SK-N-SH treated with all-trans-retinoic acid at 6 μM for 48 hours (cell line): ENCODE measurements around the gene TBCE.

ENCODE experiments used
- ARNTL ChIP-seq: fragments of 450-650 bp; formaldehyde crosslinking; IDR thresholded peaks from 2 replicates; pipeline ENCODE4 v1.5.0; 2020; ENCODE audit warnings: low read depth, mild to moderate bottlenecking, moderate library complexity, borderline replicate concordance
- CSDC2 ChIP-seq: fragments of 250-450 bp; sonication (Bioruptor Pico); IDR thresholded peaks from 2 replicates; pipeline ENCODE4 v1.5.0; 2020; ENCODE audit warnings: mild to moderate bottlenecking, moderate library complexity
- ESRRG ChIP-seq: fragments of 250-450 bp; sonication (Bioruptor Pico); IDR thresholded peaks from 2 replicates; pipeline ENCODE4 v1.6.1; 2021; ENCODE audit warnings: mild to moderate bottlenecking
- PPARA ChIP-seq: fragments of 250-450 bp; sonication (Bioruptor Pico); IDR thresholded peaks from 2 replicates; pipeline ENCODE4 v1.5.0; 2020; ENCODE audit warnings: mild to moderate bottlenecking, borderline replicate concordance
- RARB ChIP-seq: fragments of 250-450 bp; sonication (Bioruptor Pico); IDR thresholded peaks from 2 replicates; pipeline ENCODE4 v1.8.0; 2021; ENCODE audit warnings: mild to moderate bottlenecking, moderate library complexity
- SNAI2 ChIP-seq: fragments of 250-450 bp; sonication (Bioruptor Pico); IDR thresholded peaks from 2 replicates; pipeline ENCODE4 v1.5.0; 2020; ENCODE audit warnings: mild to moderate bottlenecking, moderate library complexity
- TOX ChIP-seq: fragments of 250-450 bp; sonication (Bioruptor Pico); IDR thresholded peaks from 2 replicates; pipeline ENCODE4 v1.8.0; 2021; ENCODE audit warnings: mild to moderate bottlenecking, moderate library complexity, borderline replicate concordance
- ZC3H10 ChIP-seq: fragments of 250-450 bp; sonication (Bioruptor Pico); IDR thresholded peaks from 2 replicates; pipeline ENCODE4 v1.5.1; 2021; ENCODE audit warnings: mild to moderate bottlenecking, moderate library complexity
- ZFP3 ChIP-seq: fragments of 250-450 bp; sonication (Bioruptor Pico); IDR thresholded peaks from 2 replicates; pipeline ENCODE4 v1.5.0; 2020; ENCODE audit warnings: mild to moderate bottlenecking, moderate library complexity
- ZNF565 ChIP-seq: fragments of 450-650 bp; formaldehyde crosslinking; conservative IDR thresholded peaks from 2 replicates; pipeline ENCODE4 v1.5.0; 2020; ENCODE audit warnings: low read depth, mild to moderate bottlenecking, moderate library complexity
- TF ChIP-seq, protein P1 (sequence below): fragments of 250-450 bp; sonication (Bioruptor Pico); IDR thresholded peaks from 2 replicates; pipeline ENCODE4 v1.5.0; 2020; ENCODE audit warnings: mild to moderate bottlenecking, moderate library complexity
- TF ChIP-seq, protein P2 (sequence below): fragments of 250-450 bp; sonication (Bioruptor Pico); IDR thresholded peaks from 2 replicates; pipeline ENCODE4 v1.8.0; 2020; ENCODE audit warnings: mild to moderate bottlenecking, moderate library complexity, borderline replicate concordance
- TF ChIP-seq, protein P3 (sequence below): fragments of 250-450 bp; sonication (Bioruptor Pico); IDR thresholded peaks from 2 replicates; pipeline ENCODE4 v1.5.1; 2020; ENCODE audit warnings: low read depth, mild to moderate bottlenecking, moderate library complexity

DNA sequence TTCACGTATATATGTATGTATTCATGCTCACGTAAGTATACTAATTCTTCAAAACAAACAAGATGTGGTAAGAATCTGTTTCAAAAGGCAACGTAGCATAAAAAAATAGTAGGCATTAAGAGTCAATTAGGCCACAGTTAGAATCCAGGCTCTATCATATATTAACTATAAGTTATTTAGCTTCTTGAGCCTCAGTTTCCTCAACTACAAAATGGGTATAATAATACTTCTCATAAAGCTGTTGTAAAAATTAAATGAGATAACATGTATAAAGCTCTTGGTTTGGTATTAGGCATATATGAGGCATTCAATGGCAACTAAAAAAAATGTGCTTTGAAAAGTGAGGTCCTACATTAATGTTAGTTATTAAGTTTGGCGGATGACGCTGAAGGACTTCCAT lies 127.8 kb downstream of the TBCE start:
- no peak for TF ChIP-seq ARNTL (CRISPR knock-in tag)
- TF ChIP-seq TOX (CRISPR knock-in tag): no peak
- TF ChIP-seq PPARA (CRISPR knock-in tag): no peak
- TF ChIP-seq, protein P1, sequence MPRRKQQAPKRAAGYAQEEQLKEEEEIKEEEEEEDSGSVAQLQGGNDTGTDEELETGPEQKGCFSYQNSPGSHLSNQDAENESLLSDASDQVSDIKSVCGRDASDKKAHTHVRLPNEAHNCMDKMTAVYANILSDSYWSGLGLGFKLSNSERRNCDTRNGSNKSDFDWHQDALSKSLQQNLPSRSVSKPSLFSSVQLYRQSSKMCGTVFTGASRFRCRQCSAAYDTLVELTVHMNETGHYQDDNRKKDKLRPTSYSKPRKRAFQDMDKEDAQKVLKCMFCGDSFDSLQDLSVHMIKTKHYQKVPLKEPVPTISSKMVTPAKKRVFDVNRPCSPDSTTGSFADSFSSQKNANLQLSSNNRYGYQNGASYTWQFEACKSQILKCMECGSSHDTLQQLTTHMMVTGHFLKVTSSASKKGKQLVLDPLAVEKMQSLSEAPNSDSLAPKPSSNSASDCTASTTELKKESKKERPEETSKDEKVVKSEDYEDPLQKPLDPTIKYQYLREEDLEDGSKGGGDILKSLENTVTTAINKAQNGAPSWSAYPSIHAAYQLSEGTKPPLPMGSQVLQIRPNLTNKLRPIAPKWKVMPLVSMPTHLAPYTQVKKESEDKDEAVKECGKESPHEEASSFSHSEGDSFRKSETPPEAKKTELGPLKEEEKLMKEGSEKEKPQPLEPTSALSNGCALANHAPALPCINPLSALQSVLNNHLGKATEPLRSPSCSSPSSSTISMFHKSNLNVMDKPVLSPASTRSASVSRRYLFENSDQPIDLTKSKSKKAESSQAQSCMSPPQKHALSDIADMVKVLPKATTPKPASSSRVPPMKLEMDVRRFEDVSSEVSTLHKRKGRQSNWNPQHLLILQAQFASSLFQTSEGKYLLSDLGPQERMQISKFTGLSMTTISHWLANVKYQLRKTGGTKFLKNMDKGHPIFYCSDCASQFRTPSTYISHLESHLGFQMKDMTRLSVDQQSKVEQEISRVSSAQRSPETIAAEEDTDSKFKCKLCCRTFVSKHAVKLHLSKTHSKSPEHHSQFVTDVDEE (CRISPR knock-in tag): no peak
- TF ChIP-seq ESRRG (CRISPR knock-in tag): no peak
- no peak for TF ChIP-seq SNAI2 (CRISPR knock-in tag)
- no peak for TF ChIP-seq ZFP3
- TF ChIP-seq, protein P2, sequence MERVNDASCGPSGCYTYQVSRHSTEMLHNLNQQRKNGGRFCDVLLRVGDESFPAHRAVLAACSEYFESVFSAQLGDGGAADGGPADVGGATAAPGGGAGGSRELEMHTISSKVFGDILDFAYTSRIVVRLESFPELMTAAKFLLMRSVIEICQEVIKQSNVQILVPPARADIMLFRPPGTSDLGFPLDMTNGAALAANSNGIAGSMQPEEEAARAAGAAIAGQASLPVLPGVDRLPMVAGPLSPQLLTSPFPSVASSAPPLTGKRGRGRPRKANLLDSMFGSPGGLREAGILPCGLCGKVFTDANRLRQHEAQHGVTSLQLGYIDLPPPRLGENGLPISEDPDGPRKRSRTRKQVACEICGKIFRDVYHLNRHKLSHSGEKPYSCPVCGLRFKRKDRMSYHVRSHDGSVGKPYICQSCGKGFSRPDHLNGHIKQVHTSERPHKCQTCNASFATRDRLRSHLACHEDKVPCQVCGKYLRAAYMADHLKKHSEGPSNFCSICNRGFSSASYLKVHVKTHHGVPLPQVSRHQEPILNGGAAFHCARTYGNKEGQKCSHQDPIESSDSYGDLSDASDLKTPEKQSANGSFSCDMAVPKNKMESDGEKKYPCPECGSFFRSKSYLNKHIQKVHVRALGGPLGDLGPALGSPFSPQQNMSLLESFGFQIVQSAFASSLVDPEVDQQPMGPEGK (CRISPR knock-in tag): no peak
- no peak for TF ChIP-seq ZC3H10 (CRISPR knock-in tag)
- no peak for TF ChIP-seq CSDC2 (CRISPR knock-in tag)
- TF ChIP-seq ZNF565: no peak
- TF ChIP-seq, protein P3, sequence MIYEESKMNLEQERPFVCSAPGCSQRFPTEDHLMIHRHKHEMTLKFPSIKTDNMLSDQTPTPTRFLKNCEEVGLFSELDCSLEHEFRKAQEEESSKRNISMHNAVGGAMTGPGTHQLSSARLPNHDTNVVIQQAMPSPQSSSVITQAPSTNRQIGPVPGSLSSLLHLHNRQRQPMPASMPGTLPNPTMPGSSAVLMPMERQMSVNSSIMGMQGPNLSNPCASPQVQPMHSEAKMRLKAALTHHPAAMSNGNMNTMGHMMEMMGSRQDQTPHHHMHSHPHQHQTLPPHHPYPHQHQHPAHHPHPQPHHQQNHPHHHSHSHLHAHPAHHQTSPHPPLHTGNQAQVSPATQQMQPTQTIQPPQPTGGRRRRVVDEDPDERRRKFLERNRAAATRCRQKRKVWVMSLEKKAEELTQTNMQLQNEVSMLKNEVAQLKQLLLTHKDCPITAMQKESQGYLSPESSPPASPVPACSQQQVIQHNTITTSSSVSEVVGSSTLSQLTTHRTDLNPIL: no peak
- no peak for TF ChIP-seq RARB (CRISPR knock-in tag)
